Skin epidermis (tissue), 12 donors: ENCODE measurements around the gene GP5.
A peak's percentile ranks its signal among the peaks of the same experiment; 100 is the strongest.

Source experiments
- H3K27ac ChIP-seq, 21 experiments: fragments of 200-600 bp; sonication (generic) in 11 of 21; one replicate each; pipeline ENCODE4 v1.5.0; 2020; ENCODE audit warnings: mild to moderate bottlenecking in 3 of 21, inconsistent platforms in 2 of 21, moderate library complexity in 2 of 21
- H3K4me3 ChIP-seq, 7 experiments: fragments of 200-600 bp; sonication (generic) in 2 of 7; one replicate each; pipeline ENCODE4 v1.5.0; 2020; ENCODE audit warnings: inconsistent platforms in 2 of 7, mild to moderate bottlenecking in 2 of 7, moderate library complexity in 1 of 7

The GP5 gene

GRCh38 chr3:194399166-194399565 lies at the start of gene GP5:
Gene GP5, minus strand, starts transcription at chr3:194399266. Its CDS starts 984 bp downstream, at chr3:194398282.
- Histone ChIP-seq H3K27ac (peak within 1 kb of the TSS in 1 of 21 experiments; percentile 37), H3K4me3 (peak within 1 kb of the TSS in 4 of 7 experiments; percentile 7 to 34 (median 22))

- Histone ChIP-seq H3K27ac (no peak overlapping the region), H3K4me3 (no peak overlapping the region)
Measured at GRCh38 chr3:194447657-194448056, 48.6 kb upstream of the GP5 start.

GRCh38 chr3:194447161-194447560 lies 48.1 kb upstream of the GP5 start:
- H3K27ac ChIP-seq = no peak overlapping the region
- H3K4me3 ChIP-seq = no peak overlapping the region

- Histone ChIP-seq H3K27ac (no peak overlapping the region), H3K4me3 (no peak overlapping the region)
Measured at GRCh38 chr3:194446754-194447153, 47.7 kb upstream of the GP5 start.

GRCh38 chr3:194446172-194446571 lies 47.1 kb upstream of the GP5 start:
- Histone ChIP-seq H3K4me3 (no peak overlapping the region), H3K27ac (no peak overlapping the region)

GRCh38 chr3:194443901-194444300 lies 44.8 kb upstream of the GP5 start:
- H3K4me3 ChIP-seq = no peak overlapping the region
- no peak overlapping the region for H3K27ac ChIP-seq

GRCh38 chr3:194440756-194441155 lies 41.7 kb upstream of the GP5 start:
- Histone ChIP-seq H3K4me3 (no peak overlapping the region), H3K27ac (no peak overlapping the region)

GRCh38 chr3:194439881-194440550 lies 41.0 kb upstream of the GP5 start:
- no peak overlapping the region for H3K4me3 ChIP-seq
- H3K27ac ChIP-seq = no peak overlapping the region

GRCh38 chr3:194434503-194434902 lies 35.4 kb upstream of the GP5 start:
- no peak overlapping the region for H3K27ac ChIP-seq
- no peak overlapping the region for H3K4me3 ChIP-seq

GRCh38 chr3:194431554-194431953 lies 32.5 kb upstream of the GP5 start:
- Histone ChIP-seq H3K4me3 (no peak overlapping the region), H3K27ac (no peak overlapping the region)

- Histone ChIP-seq H3K27ac (no peak overlapping the region), H3K4me3 (no peak overlapping the region)
Measured at GRCh38 chr3:194425399-194425798, 26.3 kb upstream of the GP5 start.

GRCh38 chr3:194424953-194425352 lies 25.9 kb upstream of the GP5 start:
- Histone ChIP-seq H3K27ac (no peak overlapping the region), H3K4me3 (no peak overlapping the region)

GRCh38 chr3:194424373-194424772 lies 25.3 kb upstream of the GP5 start:
- H3K4me3 ChIP-seq = no peak overlapping the region
- no peak overlapping the region for H3K27ac ChIP-seq

GRCh38 chr3:194423317-194423716 lies 24.3 kb upstream of the GP5 start:
- H3K27ac ChIP-seq = no peak overlapping the region
- no peak overlapping the region for H3K4me3 ChIP-seq

GRCh38 chr3:194422188-194422587 lies 23.1 kb upstream of the GP5 start:
- Histone ChIP-seq H3K27ac (no peak overlapping the region), H3K4me3 (no peak overlapping the region)

- Histone ChIP-seq H3K27ac (no peak overlapping the region), H3K4me3 (no peak overlapping the region)
Measured at GRCh38 chr3:194418671-194419070, 19.6 kb upstream of the GP5 start.

- Histone ChIP-seq H3K4me3 (no peak overlapping the region), H3K27ac (no peak overlapping the region)
Measured at GRCh38 chr3:194407423-194407822, 8.4 kb upstream of the GP5 start.

- no peak overlapping the region for H3K4me3 ChIP-seq
- H3K27ac ChIP-seq = no peak overlapping the region
Measured at GRCh38 chr3:194405766-194406165, 6.7 kb upstream of the GP5 start.

- H3K27ac ChIP-seq = no peak overlapping the region
- H3K4me3 ChIP-seq = no peak overlapping the region
Measured at GRCh38 chr3:194404365-194405140, 5.5 kb upstream of the GP5 start.

- H3K4me3 ChIP-seq = no peak overlapping the region
- no peak overlapping the region for H3K27ac ChIP-seq
Measured at GRCh38 chr3:194401868-194402329, 2.8 kb upstream of the GP5 start.

GRCh38 chr3:194401346-194401745 lies 2.3 kb upstream of the GP5 start:
- no peak overlapping the region for H3K4me3 ChIP-seq
- no peak overlapping the region for H3K27ac ChIP-seq
